Measurements from ENCODE around the gene KLK11. TPM values are rescaled to one million over a fixed set of nuclear protein-coding genes. Genes with fewer than 3 reads are reported as not detected.

KLK11 gene
- total and polyA plus RNA-seq, 2 of the 8 experiments (the other 6 are each of a cell fraction or from before 2014, with no cell fraction given), result 0.45 TPM; not detected in 1

- TF ChIP-seq KDM1A (IDR thresholded peaks at IDR 0.05; ENCODE audit: borderline replicate concordance, low read length) (no peak), CBX5 (IDR thresholded peaks at IDR 0.05; ENCODE audit: low read depth, low read length) (no peak), RAD21 (IDR thresholded peaks at IDR 0.05 in 1 of 2, conservative IDR thresholded peaks at IDR 0.05 in 1 of 2; ENCODE audit: low read depth in 2 of 2, low read length in 2 of 2) (no peak)
Observed at GRCh38 chr19:51002089-51002532, 24.3 kb downstream of the KLK11 start (continued).

Data from H1 (cell line).